Fibroblast of mammary gland (primary cell): Measurements from ENCODE around the gene LRCH2.

Source experiments
- DNase-seq: peaks from one replicate; pipeline ENCODE4 v3.0.0-alpha.2; 2010; ENCODE audit warnings: low read depth
- H3K4me3 ChIP-seq: 2 replicates; pipeline ENCODE4 v1.5.1; 2011; ENCODE audit warnings: low read depth, mild to moderate bottlenecking, low read length, moderate library complexity; ENCODE audit not compliant: control insufficient read depth
- TF ChIP-seq, protein P1 (sequence below): conservative IDR thresholded peaks from 2 replicates; pipeline ENCODE4 v1.5.1; 2011; ENCODE audit warnings: low read depth, low read length, inconsistent platforms; ENCODE audit not compliant: control insufficient read depth, insufficient read depth

The LRCH2 gene, protein sequence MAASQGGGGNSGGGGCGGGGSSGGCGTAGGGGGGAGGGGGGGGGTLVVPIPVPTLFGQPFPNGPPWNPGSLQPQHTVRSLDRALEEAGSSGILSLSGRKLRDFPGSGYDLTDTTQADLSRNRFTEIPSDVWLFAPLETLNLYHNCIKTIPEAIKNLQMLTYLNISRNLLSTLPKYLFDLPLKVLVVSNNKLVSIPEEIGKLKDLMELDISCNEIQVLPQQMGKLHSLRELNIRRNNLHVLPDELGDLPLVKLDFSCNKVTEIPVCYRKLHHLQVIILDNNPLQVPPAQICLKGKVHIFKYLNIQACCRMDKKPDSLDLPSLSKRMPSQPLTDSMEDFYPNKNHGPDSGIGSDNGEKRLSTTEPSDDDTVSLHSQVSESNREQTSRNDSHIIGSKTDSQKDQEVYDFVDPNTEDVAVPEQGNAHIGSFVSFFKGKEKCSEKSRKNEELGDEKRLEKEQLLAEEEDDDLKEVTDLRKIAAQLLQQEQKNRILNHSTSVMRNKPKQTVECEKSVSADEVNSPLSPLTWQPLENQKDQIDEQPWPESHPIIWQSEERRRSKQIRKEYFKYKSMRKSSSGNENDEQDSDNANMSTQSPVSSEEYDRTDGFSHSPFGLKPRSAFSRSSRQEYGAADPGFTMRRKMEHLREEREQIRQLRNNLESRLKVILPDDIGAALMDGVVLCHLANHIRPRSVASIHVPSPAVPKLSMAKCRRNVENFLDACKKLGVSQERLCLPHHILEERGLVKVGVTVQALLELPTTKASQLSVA

DNA sequence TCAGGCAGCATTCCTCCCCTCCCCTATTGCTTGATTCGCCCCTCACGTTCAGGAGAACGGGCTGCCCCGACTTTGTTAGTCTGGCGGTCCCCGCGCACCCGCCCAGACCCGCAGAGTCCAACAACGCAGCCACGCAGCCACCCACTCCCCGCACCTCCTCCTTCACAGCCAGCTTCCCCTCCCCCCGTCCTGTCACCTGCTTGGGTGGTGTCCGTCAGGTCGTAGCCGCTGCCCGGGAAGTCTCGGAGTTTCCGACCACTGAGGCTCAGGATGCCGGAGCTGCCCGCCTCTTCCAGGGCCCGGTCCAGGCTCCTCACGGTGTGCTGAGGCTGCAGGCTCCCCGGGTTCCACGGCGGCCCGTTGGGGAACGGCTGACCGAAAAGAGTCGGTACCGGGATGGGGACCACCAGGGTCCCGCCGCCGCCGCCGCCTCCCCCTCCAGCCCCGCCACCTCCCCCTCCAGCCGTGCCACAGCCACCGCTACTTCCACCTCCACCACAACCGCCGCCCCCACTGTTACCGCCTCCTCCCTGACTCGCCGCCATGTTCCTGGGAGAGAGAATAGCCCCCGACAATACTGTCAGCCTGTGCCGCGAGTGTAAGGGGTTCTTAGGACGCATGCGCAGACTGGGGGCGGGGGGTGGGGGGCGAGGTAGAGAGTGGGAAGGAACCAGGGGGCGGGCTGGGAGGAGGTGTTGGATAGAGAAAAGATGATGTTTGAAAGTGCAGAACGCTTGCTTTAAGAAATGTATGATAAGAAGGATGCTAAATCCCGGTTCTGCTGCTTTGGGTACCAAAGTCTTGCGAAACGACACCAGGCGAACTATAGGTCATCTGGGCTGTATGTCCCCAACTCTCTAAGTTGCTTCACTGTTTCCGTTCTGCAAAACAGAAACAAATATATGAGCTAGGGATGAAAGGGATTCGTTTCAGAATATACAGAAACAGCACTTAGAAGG is at the start of gene LRCH2:
Gene LRCH2 (minus strand): TSS at position 600 of the 959 bp plus-strand sequence. CDS start 55 bp downstream, at position 545.
- TF ChIP-seq, protein P1, sequence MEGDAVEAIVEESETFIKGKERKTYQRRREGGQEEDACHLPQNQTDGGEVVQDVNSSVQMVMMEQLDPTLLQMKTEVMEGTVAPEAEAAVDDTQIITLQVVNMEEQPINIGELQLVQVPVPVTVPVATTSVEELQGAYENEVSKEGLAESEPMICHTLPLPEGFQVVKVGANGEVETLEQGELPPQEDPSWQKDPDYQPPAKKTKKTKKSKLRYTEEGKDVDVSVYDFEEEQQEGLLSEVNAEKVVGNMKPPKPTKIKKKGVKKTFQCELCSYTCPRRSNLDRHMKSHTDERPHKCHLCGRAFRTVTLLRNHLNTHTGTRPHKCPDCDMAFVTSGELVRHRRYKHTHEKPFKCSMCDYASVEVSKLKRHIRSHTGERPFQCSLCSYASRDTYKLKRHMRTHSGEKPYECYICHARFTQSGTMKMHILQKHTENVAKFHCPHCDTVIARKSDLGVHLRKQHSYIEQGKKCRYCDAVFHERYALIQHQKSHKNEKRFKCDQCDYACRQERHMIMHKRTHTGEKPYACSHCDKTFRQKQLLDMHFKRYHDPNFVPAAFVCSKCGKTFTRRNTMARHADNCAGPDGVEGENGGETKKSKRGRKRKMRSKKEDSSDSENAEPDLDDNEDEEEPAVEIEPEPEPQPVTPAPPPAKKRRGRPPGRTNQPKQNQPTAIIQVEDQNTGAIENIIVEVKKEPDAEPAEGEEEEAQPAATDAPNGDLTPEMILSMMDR: no peak
- peak; percentile 37 for DNase-seq
- H3K4me3 ChIP-seq: peak within 1 kb of the TSS; percentile 63

DNA sequence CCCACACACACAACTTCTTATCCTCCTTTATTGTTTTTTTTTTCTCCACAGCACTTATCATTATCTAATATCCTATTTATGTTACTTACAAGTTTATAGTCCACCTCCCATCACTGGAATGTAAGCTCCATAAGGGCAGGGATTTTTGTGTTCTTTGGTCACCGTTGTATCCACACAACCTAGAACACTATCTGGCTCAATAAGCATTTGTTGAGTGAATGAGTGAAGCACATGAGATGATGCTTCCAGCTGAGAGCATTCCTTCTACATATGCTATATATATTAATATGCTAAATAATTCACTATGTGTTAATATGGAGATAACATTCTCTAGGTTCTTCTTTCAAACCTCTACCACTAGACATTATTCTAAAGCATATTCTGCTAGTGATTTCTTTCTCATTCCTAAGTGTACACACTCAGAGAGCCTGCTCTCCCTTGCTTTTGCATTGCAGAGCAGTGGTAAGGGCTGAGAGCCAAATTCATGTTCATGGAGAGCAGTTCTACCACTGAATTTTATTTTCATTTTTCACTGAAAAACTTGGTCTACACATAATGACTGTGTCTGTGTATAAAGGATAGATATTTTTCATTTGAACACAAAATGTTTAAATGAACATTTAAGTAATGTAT is 35.3 kb upstream of the LRCH2 start:
- no peak for DNase-seq
- no peak overlapping the region for H3K4me3 ChIP-seq
- TF ChIP-seq, protein P1: no peak

DNA sequence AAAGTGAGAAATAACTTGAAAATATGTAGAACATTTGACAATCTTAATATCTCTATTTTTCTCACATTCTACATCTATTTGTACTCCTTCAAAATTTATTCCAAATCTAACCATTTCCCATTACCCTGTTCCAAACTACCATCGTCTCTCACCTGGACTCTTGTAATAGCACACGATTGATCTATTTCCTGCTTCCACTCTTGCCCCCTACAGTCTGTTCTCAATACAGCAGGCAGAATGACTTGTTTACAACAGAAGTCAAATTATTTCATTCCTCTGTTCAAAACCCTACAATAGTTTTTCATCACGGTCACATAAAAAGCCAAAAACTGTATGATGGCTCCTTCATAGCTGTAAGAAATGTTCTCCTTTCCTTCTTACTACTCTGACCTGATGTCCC is 34.5 kb upstream of the LRCH2 start:
- peak; percentile 4 for DNase-seq
- H3K4me3 ChIP-seq: no peak overlapping the region
- TF ChIP-seq, protein P1: peak; percentile 50

DNA sequence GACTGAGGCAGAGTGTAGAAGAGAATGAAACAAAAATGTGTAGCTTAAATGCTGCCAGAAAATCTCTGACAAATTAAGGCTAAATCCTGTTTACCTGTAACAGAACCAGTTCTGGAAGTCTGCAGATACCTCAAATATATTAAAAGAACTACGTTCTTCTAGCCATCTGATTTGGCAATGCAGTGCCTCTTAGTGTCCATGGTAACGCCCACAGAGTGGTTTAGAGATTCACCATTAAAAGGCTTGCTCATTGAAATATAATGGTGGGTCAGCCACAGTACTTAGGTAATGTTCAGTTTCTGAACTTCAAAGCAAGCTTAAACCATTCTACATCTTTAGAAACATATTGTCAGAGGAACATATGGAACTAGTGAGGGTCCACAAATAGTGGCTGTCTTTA is 32.4 kb upstream of the LRCH2 start:
- H3K4me3 ChIP-seq: no peak overlapping the region
- peak; percentile 4 for DNase-seq
- TF ChIP-seq, protein P1: no peak

DNA sequence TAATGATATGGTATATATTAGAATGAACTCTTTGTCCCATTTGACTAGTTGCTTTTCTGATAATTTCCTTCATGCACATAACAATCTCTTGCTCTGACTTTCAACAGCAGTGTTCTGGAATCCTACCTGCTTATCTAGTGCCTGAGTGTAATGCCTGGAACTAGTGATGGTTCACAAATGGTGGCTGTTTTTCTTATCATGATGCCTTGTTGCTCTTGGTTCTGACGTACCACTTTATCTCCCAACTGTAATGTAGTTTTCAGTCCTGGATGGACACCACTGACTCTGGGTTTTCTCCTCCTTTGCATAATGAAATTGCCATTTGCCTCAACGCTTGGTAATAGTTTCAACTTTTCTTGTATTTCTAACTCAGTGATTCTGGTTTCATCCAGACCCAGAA is 30.1 kb upstream of the LRCH2 start:
- no peak for DNase-seq
- H3K4me3 ChIP-seq: no peak overlapping the region
- TF ChIP-seq, protein P1: no peak

DNA sequence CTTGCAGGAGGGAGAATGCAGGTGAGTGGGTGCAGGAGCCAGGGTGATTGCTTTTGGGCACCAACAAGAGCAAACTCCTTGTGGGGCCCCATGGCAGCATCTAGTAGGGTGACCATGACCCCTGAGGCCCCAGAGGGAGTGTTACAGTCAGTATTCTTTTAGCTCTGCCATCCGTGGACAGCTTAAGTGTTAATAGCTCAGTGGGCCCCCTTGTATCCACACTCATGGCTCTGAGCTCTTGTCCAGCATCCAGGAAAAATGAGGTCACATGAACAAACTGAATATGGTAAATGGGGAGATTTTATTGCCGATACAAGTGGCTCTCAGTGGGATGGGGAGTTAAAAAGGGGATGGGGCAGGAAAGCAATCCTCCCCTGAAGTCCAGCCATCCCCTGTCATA is 27.3 kb upstream of the LRCH2 start:
- no peak overlapping the region for H3K4me3 ChIP-seq
- DNase-seq: no peak
- TF ChIP-seq, protein P1: no peak
